Prostate gland (tissue), 2 donors: ENCODE measurements around the gene BCL2L14. TPM values are rescaled to one million over a fixed set of nuclear protein-coding genes. Genes with fewer than 3 reads are reported as not detected.

Experiments used
- DNase-seq: peaks from one replicate; pipeline ENCODE4 v3.0.0-alpha.2; 2019; ENCODE audit warnings: low spot score
- H3K27ac ChIP-seq, 2 donors: fragments of 200-600 bp; sonication (generic); 2 replicates each; pipeline ENCODE4 v1.5.1; 2017 to 2019
- H3K27me3 ChIP-seq: fragments of 200-600 bp; sonication (generic); replicated peaks from 2 replicates; pipeline ENCODE4 v1.5.1; 2019; ENCODE audit not compliant: insufficient read depth
- H3K36me3 ChIP-seq, 2 donors: fragments of 200-600 bp; sonication (generic); 1 replicate in 1 of 2; 2 replicates in 1 of 2; pipeline versions ENCODE4 v1.5.1 to v1.8.1; 2017 to 2019
- H3K4me1 ChIP-seq: fragments of 200-600 bp; sonication (generic); replicated peaks from 2 replicates; pipeline ENCODE4 v1.5.1; 2019
- H3K4me3 ChIP-seq, 2 donors: fragments of 200-600 bp; sonication (generic); 2 replicates each; pipeline ENCODE4 v1.5.1; 2017 to 2019
- H3K9me3 ChIP-seq: fragments of 200-600 bp; sonication (generic); 2 replicates; pipeline ENCODE4 v1.5.1; 2017
- POLR2A ChIP-seq: fragments of 450-650 bp; IDR thresholded peaks from one replicate; pipeline ENCODE4 v1.6.1; 2016; ENCODE audit warnings: antibody characterized with exemption, mild to moderate bottlenecking
- POLR2AphosphoS5 ChIP-seq: sonication (generic); formaldehyde crosslinking; IDR thresholded peaks from one replicate; pipeline ENCODE4 v1.6.1; 2017; ENCODE audit warnings: antibody characterized with exemption
- WGBS: methylation state at CpG from one replicate; pipeline ENCODE4 v1.1.5; 2018; 5-methylcytosine and 5-hydroxymethylcytosine counted together
- intact Hi-C: fragments of 100-400 bp; cut with DNase I; formaldehyde crosslinking; loops from one replicate; pipeline ENCODE4 v1.14.2; 2022
- total RNA-seq, 2 donors: library from RNA; depleted of rRNA; stranded (reverse); fragments of >200 nt; gene quantifications; one replicate each; pipeline ENCODE4 v1.1.0, GENCODE V29; 2016
- TF ChIP-seq, protein P1 (sequence below), 4 experiments: fragments of 200-600 bp in 2 of 4; fragments of 450-650 bp in 2 of 4; sonication (generic) in 2 of 4; IDR thresholded peaks; 1 replicate in 3 of 4; 2 replicates in 1 of 4; pipeline ENCODE4 v1.5.1; 2016 to 2019; ENCODE audit warnings: antibody characterized with exemption in 4 of 4, mild to moderate bottlenecking in 2 of 4, moderate library complexity in 2 of 4

Gene BCL2L14
- total RNA-seq, 2 donors from 2014 or later: 6.0 to 14.0 TPM

DNA sequence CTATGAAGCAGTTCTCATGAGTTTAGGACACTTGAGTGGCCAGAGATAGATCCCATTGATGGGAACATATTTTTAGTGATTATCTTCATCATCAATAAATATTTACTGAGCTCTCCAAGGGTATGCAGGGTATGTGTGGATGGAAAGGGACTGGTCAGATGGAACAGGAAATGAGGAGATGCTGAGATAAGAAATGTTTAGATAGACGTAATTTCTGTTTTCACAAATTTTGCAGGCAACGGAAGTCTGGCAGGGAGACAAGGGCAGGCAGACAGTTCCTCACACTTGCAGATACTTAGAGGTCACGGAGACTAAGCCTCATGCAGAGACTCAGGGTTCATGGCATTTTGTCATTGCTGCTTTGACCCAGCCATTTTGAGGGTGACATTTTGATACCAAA lies 24.3 kb downstream of the BCL2L14 start:
- no peaks in the 10 kb centered on the region for H3K36me3 ChIP-seq
- TF ChIP-seq POLR2AphosphoS5 (no peak), POLR2A (no peak)
- TF ChIP-seq, protein P1, sequence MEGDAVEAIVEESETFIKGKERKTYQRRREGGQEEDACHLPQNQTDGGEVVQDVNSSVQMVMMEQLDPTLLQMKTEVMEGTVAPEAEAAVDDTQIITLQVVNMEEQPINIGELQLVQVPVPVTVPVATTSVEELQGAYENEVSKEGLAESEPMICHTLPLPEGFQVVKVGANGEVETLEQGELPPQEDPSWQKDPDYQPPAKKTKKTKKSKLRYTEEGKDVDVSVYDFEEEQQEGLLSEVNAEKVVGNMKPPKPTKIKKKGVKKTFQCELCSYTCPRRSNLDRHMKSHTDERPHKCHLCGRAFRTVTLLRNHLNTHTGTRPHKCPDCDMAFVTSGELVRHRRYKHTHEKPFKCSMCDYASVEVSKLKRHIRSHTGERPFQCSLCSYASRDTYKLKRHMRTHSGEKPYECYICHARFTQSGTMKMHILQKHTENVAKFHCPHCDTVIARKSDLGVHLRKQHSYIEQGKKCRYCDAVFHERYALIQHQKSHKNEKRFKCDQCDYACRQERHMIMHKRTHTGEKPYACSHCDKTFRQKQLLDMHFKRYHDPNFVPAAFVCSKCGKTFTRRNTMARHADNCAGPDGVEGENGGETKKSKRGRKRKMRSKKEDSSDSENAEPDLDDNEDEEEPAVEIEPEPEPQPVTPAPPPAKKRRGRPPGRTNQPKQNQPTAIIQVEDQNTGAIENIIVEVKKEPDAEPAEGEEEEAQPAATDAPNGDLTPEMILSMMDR (IDR thresholded peaks at IDR 0.05): no peak
- no peaks in the 10 kb centered on the region for H3K27me3 ChIP-seq
- intact Hi-C loops: no loop called here
- no peak overlapping the region for H3K4me3 ChIP-seq
- H3K27ac ChIP-seq: no peak overlapping the region
- H3K9me3 ChIP-seq: no peaks in the 10 kb centered on the region
- DNase-seq: no peak
- H3K4me1 ChIP-seq: no peaks in the 10 kb centered on the region
- WGBS: 54% methylated on average over 3 of the region's 3 CpGs

DNA sequence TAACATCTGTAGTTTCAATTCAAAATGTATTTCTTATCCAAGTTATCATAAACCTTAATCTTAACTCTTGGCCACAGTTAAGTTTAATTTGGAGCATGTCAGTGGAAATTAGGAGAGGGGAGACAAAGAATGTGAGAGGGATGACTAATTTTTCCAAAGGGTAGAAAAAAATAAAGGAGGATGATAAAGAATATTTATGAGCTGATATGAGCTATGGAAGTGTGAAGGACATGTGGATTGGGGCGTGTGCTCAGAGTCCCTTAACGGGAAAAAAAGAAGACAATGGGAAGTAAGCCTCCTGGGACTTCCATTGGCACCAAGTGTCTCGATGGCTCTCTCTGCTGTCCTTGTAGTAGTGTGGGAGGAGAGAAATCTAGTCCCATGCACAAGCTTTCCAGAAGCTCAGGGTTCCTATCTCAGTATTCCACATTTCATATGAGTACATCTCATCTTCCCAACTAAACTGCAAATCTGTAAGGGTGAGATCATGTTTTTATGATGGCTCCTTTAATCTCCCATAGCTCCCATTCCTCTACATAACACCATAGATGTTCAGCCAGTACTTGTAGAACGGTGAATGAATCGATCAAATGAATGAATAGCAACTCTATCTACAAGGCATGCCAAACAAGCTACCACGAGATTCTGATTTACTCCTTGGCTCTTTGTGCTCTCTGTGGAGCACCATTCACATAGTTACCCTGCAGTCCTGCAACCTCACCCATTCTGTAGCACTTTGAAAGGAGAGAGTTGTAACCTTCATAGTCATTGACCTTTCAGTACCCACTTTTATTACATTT lies 27.4 kb downstream of the BCL2L14 start:
- intact Hi-C loops: no loop called here
- no peaks in the 10 kb centered on the region for H3K36me3 ChIP-seq
- DNase-seq: no peak
- H3K27ac ChIP-seq: no peak overlapping the region
- H3K27me3 ChIP-seq: no peaks in the 10 kb centered on the region
- no peaks in the 10 kb centered on the region for H3K9me3 ChIP-seq
- no peak for TF ChIP-seq POLR2A
- TF ChIP-seq, protein P1 (IDR thresholded peaks at IDR 0.05): no peak
- no peak for TF ChIP-seq POLR2AphosphoS5
- WGBS: 68% methylated on average over 6 of the region's 6 CpGs
- H3K4me3 ChIP-seq: no peak overlapping the region
- H3K4me1 ChIP-seq: no peaks in the 10 kb centered on the region

GRCh38 chr12:12098691-12099015 lies 27.9 kb downstream of the BCL2L14 start:
- no peaks in the 10 kb centered on the region for H3K4me1 ChIP-seq
- WGBS: 91% methylated on average over 3 of the region's 3 CpGs
- TF ChIP-seq, protein P1 (IDR thresholded peaks at IDR 0.05): no peak
- TF ChIP-seq POLR2AphosphoS5 (no peak), POLR2A (no peak)
- no peak overlapping the region for H3K4me3 ChIP-seq
- no peak overlapping the region for H3K27ac ChIP-seq
- no peaks in the 10 kb centered on the region for H3K27me3 ChIP-seq
- H3K36me3 ChIP-seq: no peaks in the 10 kb centered on the region
- intact Hi-C loops: no loop called here
- no peaks in the 10 kb centered on the region for H3K9me3 ChIP-seq
- no peak for DNase-seq

DNA sequence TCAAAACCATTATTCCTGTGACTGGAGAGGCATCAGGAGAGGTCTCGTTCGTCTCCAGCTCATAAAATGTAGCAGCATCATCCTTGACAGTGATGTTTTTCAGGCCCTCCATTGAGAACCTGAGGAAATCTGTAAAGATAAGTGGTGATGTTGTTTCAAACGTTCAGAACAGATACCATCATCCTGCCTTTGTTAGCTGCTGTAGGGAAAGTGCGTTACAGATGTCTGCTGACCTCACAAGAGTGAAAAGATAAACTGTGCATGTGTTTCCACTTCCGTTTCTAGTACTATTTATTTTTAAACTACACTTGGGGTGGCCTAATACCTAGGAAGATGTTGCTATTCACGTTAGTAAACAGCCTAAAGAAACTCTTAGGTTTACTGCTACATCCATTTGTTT lies 28.4 kb downstream of the BCL2L14 start:
- Histone ChIP-seq H3K36me3 (no peaks in the 10 kb centered on the region), H3K9me3 (no peaks in the 10 kb centered on the region), H3K4me3 (no peak overlapping the region), H3K27me3 (no peaks in the 10 kb centered on the region), H3K27ac (no peak overlapping the region), H3K4me1 (no peaks in the 10 kb centered on the region)
- no peak for TF ChIP-seq POLR2AphosphoS5
- TF ChIP-seq, protein P1 (IDR thresholded peaks at IDR 0.05): no peak
- no peak for TF ChIP-seq POLR2A
- no peak for DNase-seq
- intact Hi-C loops: no loop called here
- WGBS: 64% methylated on average over 6 of the region's 6 CpGs

- no peaks in the 10 kb centered on the region for H3K9me3 ChIP-seq
- DNase-seq: no peak
- TF ChIP-seq POLR2AphosphoS5 (no peak), POLR2A (no peak)
- TF ChIP-seq, protein P1 (IDR thresholded peaks at IDR 0.05): no peak
- H3K36me3 ChIP-seq: no peaks in the 10 kb centered on the region
- WGBS: 81% methylated on average over 6 of the region's 6 CpGs
- no peaks in the 10 kb centered on the region for H3K27me3 ChIP-seq
- no peaks in the 10 kb centered on the region for H3K4me1 ChIP-seq
- no peak overlapping the region for H3K4me3 ChIP-seq
- no peak overlapping the region for H3K27ac ChIP-seq
- intact Hi-C loops: no loop called here
These were observed 36.9 kb downstream of the BCL2L14 start for GRCh38 chr12:12107678-12108077.
